ENCODE data around the gene DDOST. TPM values are rescaled to one million over a fixed set of nuclear protein-coding genes. Genes with fewer than 3 reads are reported as not detected.

The DDOST gene
- total RNA-seq, 1 experiment from 2014 or later, result 292 TPM

DNA sequence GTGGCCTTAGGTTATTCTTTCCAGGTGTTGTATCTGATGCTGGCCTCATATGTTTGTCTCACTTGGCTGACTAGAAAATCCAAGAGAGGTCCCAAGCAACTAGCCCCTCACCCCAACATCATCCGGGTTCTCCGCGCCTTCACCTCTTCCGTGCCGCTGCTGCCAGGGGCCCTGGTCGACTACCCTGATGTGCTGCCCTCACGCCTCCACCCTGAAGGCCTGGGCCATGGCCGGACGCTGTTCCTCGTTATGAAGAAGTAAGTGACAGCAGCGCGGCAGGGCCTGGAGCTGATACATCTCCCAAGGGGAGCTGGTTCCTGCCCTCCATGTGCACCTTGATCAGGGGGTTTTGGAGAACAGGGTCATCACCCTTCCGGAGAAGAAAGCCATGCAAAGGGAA is 16.8 kb downstream of the DDOST start:
- H3K36me3 Mint-ChIP-seq (ENCODE audit: insufficient read depth, unreplicated experiment), result peaks cover 57% of the 10 kb centered on the region
- H3K4me1 Mint-ChIP-seq (ENCODE audit: insufficient read depth, unreplicated experiment), result no peaks in the 10 kb centered on the region
- no peak overlapping the region for H3K4me3 Mint-ChIP-seq (ENCODE audit: unreplicated experiment)
- BruUV-seq (replicated peaks), result no TSS peak
- no peaks in the 10 kb centered on the region for H3K9me3 Mint-ChIP-seq (ENCODE audit: unreplicated experiment)
- no peak overlapping the region for H3K27ac Mint-ChIP-seq (ENCODE audit: low read depth, unreplicated experiment)
- CTCF ChIA-PET, result no interaction called here
- POLR2A ChIA-PET, result no interaction called here
- DNase-seq (ENCODE audit: unreplicated experiment), result no peak
- TF ChIP-seq, protein P1, sequence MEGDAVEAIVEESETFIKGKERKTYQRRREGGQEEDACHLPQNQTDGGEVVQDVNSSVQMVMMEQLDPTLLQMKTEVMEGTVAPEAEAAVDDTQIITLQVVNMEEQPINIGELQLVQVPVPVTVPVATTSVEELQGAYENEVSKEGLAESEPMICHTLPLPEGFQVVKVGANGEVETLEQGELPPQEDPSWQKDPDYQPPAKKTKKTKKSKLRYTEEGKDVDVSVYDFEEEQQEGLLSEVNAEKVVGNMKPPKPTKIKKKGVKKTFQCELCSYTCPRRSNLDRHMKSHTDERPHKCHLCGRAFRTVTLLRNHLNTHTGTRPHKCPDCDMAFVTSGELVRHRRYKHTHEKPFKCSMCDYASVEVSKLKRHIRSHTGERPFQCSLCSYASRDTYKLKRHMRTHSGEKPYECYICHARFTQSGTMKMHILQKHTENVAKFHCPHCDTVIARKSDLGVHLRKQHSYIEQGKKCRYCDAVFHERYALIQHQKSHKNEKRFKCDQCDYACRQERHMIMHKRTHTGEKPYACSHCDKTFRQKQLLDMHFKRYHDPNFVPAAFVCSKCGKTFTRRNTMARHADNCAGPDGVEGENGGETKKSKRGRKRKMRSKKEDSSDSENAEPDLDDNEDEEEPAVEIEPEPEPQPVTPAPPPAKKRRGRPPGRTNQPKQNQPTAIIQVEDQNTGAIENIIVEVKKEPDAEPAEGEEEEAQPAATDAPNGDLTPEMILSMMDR (IDR thresholded peaks at IDR 0.05; ENCODE audit: unreplicated experiment), result no peak
- no peaks in the 10 kb centered on the region for H3K27me3 Mint-ChIP-seq (ENCODE audit: insufficient read depth, unreplicated experiment)
- intact Hi-C loops (cut with micrococcal nuclease), result no loop called here

GRCh38 chr1:20643080-20643479 is 18.1 kb downstream of the DDOST start:
- CTCF ChIA-PET, result interaction anchor here (0.5 to 6.2 kb wide), 3 partner anchors 10 to 120 kb away, joined by 3 to 61 read pairs (median 4); partner anchors contain the start of gene PINK1
- H3K36me3 Mint-ChIP-seq (ENCODE audit: insufficient read depth, unreplicated experiment), result peaks cover 50% of the 10 kb centered on the region
- TF ChIP-seq, protein P1 (IDR thresholded peaks at IDR 0.05; ENCODE audit: unreplicated experiment), result no peak
- BruUV-seq (replicated peaks), result no TSS peak
- H3K27ac Mint-ChIP-seq (ENCODE audit: low read depth, unreplicated experiment), result no peak overlapping the region
- POLR2A ChIA-PET, result no interaction called here
- intact Hi-C loops (cut with micrococcal nuclease), result no loop called here
- DNase-seq (ENCODE audit: unreplicated experiment), result no peak
- H3K4me3 Mint-ChIP-seq (ENCODE audit: unreplicated experiment), result no peak overlapping the region
- no peaks in the 10 kb centered on the region for H3K9me3 Mint-ChIP-seq (ENCODE audit: unreplicated experiment)
- no peaks in the 10 kb centered on the region for H3K4me1 Mint-ChIP-seq (ENCODE audit: insufficient read depth, unreplicated experiment)
- H3K27me3 Mint-ChIP-seq (ENCODE audit: insufficient read depth, unreplicated experiment), result no peaks in the 10 kb centered on the region

DNA sequence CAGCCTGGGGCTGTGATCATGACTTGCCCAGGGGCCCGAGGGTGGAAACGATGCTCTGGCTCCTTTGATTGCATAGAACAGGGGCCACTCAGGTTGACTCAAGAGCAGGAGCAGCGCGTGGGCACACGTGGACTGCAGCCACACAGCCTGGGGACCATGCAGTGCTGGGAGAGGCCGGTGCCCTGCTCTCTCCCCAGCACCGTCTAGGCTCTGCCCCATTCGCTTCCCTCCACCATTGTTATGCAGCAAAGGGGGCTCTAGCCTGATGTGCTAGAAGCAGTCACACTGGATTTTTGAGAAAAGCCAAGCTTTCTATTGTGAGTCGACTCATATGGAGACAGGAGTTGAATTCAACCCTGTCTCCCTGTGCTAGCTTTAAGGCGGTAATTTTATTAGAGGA is 19.2 kb downstream of the DDOST start:
- no peak for DNase-seq (ENCODE audit: unreplicated experiment)
- H3K27ac Mint-ChIP-seq (ENCODE audit: low read depth, unreplicated experiment), result no peak overlapping the region
- H3K36me3 Mint-ChIP-seq (ENCODE audit: insufficient read depth, unreplicated experiment), result peaks cover 45% of the 10 kb centered on the region
- H3K9me3 Mint-ChIP-seq (ENCODE audit: unreplicated experiment), result no peaks in the 10 kb centered on the region
- no TSS peak for BruUV-seq (replicated peaks)
- TF ChIP-seq, protein P1 (IDR thresholded peaks at IDR 0.05; ENCODE audit: unreplicated experiment), result no peak
- intact Hi-C loops (cut with micrococcal nuclease), result no loop called here
- CTCF ChIA-PET, result interaction anchor here (0.5 to 6.2 kb wide), 8 partner anchors 14 to 119 kb away, joined by 3 to 61 read pairs (median 5); no protein-coding TSS in a partner anchor
- POLR2A ChIA-PET, result no interaction called here
- no peaks in the 10 kb centered on the region for H3K4me1 Mint-ChIP-seq (ENCODE audit: insufficient read depth, unreplicated experiment)
- no peaks in the 10 kb centered on the region for H3K27me3 Mint-ChIP-seq (ENCODE audit: insufficient read depth, unreplicated experiment)
- no peak overlapping the region for H3K4me3 Mint-ChIP-seq (ENCODE audit: unreplicated experiment)

DNA sequence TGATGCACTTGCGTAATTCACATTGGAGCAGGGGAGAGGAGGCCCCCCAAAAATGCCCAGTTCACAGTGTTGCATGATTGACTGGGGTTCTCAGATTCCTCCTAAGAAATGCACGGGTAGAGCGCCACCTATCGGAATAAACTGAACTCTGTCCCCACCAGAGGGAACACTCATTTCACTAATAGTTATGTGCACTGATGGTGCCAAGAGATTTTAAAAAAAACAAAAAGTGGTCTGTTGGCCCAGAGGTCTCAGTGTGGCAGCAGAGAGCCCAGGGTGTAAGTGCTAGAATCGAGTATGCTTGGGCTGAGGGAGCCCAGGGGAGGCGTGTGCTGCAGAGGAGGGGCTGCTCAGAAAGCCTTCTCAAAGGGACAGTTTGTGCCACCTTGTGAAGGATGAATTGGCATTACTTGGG is 21.0 kb downstream of the DDOST start:
- Mint-ChIP-seq H3K27me3 (ENCODE audit: insufficient read depth, unreplicated experiment) (no peaks in the 10 kb centered on the region), H3K4me1 (ENCODE audit: insufficient read depth, unreplicated experiment) (peaks cover 6% of the 10 kb centered on the region), H3K4me3 (ENCODE audit: unreplicated experiment) (no peak overlapping the region), H3K36me3 (ENCODE audit: insufficient read depth, unreplicated experiment) (peaks cover 35% of the 10 kb centered on the region), H3K27ac (ENCODE audit: low read depth, unreplicated experiment) (no peak overlapping the region), H3K9me3 (ENCODE audit: unreplicated experiment) (no peaks in the 10 kb centered on the region)
- DNase-seq (ENCODE audit: unreplicated experiment), result peak; percentile 66
- CTCF ChIA-PET, result interaction anchor here (0.7 to 6.2 kb wide), 9 partner anchors 8 to 334 kb away, joined by 4 to 61 read pairs (median 6); no protein-coding TSS in a partner anchor
- BruUV-seq (replicated peaks), result no TSS peak
- TF ChIP-seq, protein P1 (IDR thresholded peaks at IDR 0.05; ENCODE audit: unreplicated experiment), result peak; percentile 72
- POLR2A ChIA-PET, result interaction anchor here (0.7 kb wide), 1 partner anchor 807 kb away, joined by 3 read pairs; no protein-coding TSS in a partner anchor
- intact Hi-C loops (cut with micrococcal nuclease), result loop anchor here (1.0 kb wide), 3 partner anchors 65 to 555 kb away; no protein-coding TSS in a partner anchor

Data from MCF 10A (cell line).